Heart left ventricle (tissue), 16 donors: ENCODE results near the gene ESYT3. TPM values are rescaled to one million over a fixed set of nuclear protein-coding genes. Genes with fewer than 3 reads are reported as not detected.
A peak's percentile ranks its signal among the peaks of the same experiment; 100 is the strongest.

Experiments used
- ATAC-seq, 4 donors: fragments of 200-7000 bp; cut with Tn5 transposase; one replicate each; pipeline ENCODE4 v1.9.1; 2020 to 2022; ENCODE audit warnings: moderate library complexity in 4 of 4, mild to moderate bottlenecking in 3 of 4, moderate number of reproducible peaks in 1 of 4
- DNase-seq, 5 donors: peaks; one replicate each; pipeline ENCODE4 v3.0.0-alpha.2; 2020
- H3K27ac ChIP-seq, 12 donors: fragments of 200-600 bp; sonication (generic) in 4 of 12; one replicate each; pipeline versions ENCODE4 v1.5.0 to v1.8.0; 2016 to 2022; ENCODE audit warnings: mild to moderate bottlenecking in 2 of 12
- H3K27me3 ChIP-seq, 9 donors: fragments of 200-600 bp; sonication (generic) in 2 of 9; one replicate each; pipeline versions ENCODE4 v1.5.1 to v1.8.0; 2016 to 2022; ENCODE audit warnings: mild to moderate bottlenecking in 3 of 9
- H3K36me3 ChIP-seq, 9 donors: fragments of 200-600 bp; sonication (generic) in 2 of 9; one replicate each; pipeline versions ENCODE4 v1.5.0 to v1.8.0; 2018 to 2022; ENCODE audit warnings: mild to moderate bottlenecking in 2 of 9
- H3K4me1 ChIP-seq, 12 donors: fragments of 200-600 bp; sonication (generic) in 4 of 12; one replicate each; pipeline versions ENCODE4 v1.5.0 to v1.8.0; 2016 to 2022; ENCODE audit warnings: mild to moderate bottlenecking in 3 of 12
- H3K4me3 ChIP-seq, 12 donors: fragments of 200-600 bp; sonication (generic) in 4 of 12; one replicate each; pipeline versions ENCODE4 v1.5.0 to v1.8.0; 2017 to 2022; ENCODE audit warnings: mild to moderate bottlenecking in 9 of 12, moderate library complexity in 4 of 12
- H3K9me3 ChIP-seq, 12 donors: fragments of 200-600 bp; sonication (generic) in 4 of 12; one replicate each; pipeline versions ENCODE4 v1.5.0 to v1.8.0; 2016 to 2022; ENCODE audit warnings: mild to moderate bottlenecking in 1 of 12
- CTCF ChIP-seq, 12 donors: fragments of 200-600 bp; sonication (generic) in 4 of 12; IDR thresholded peaks; one replicate each; pipeline versions ENCODE4 v1.5.0 to v1.8.0; 2018 to 2022; ENCODE audit warnings: antibody characterized with exemption in 12 of 12, mild to moderate bottlenecking in 5 of 12
- POLR2A ChIP-seq, 2 donors: fragments of 450-650 bp; IDR thresholded peaks; one replicate each; pipeline ENCODE4 v1.6.1; 2017; ENCODE audit warnings: antibody characterized with exemption in 2 of 2, mild to moderate bottlenecking in 2 of 2, moderate library complexity in 2 of 2
- whole genome bisulfite sequencing, 4 donors: extraction: QIAGEN DNeasy Blood & Tissue Kit in 2 of 4; methylation state at CpG; one replicate each; pipeline versions ENCODE4 v1.1.5 to v1.1.7; 2013 to 2018; 5-methylcytosine and 5-hydroxymethylcytosine counted together
- intact Hi-C, 10 donors: fragments of 100-400 bp; cut with DNase I; formaldehyde crosslinking; loops; one replicate each; pipeline versions ENCODE4 v1.11.1 to v1.14.2; 2022
- polyA plus RNA-seq, 2 donors: library from polyadenylated mRNA; stranded (reverse); fragments of 200-250 nt; gene quantifications; one replicate each; pipeline ENCODE4 v1.2.3, GENCODE V29; 2013
- total RNA-seq, 9 donors: library from RNA; depleted of rRNA in 2 of 9; stranded (reverse); fragments of >200 nt in 2 of 9; fragmentation: NEBNext Ultra II Directional in 3 of 9; extraction: Animal tissue kit (Norgen Biotek cat#: 25700) in 3 of 9; gene quantifications; one replicate each; pipeline versions ENCODE4 v1.1.0 to v1.2.4, GENCODE V29; 2016 to 2023
- donor health status: ischemic (EF 13 %, LVEDD 7.1; RV severe dilation, severe dysfunction).
- donor health status: healthy with polysubstance abuse.
- donor health status: DM: no; HTN: yes; CAD: no.
- donor health status: DM: no; HTN: no; CAD: no.
- donor health status: ischemic (EF 25% LVEDD 6.9; RV normal size, moderate dysfunction).
- donor health status: ischemic (EF 25% LVEDD 5.7; RV mildly dilated, moderate dysfunction).
- donor health status: healthy.
- donor health status: DM: yes; HTN: yes; CAD: no.
- donor health status: ischemic (EF 35%, LVEDD 5.7; RV mildly dilated, moderate dysfunction).
- donor health status: nonischemic (EF 11% LVEDD 7.7; RV severe dilation, severe dysfunction).
- donor health status: DM: yes; HTN: yes; CAD: no.
- donor health status: PGD.
- donor health status: ischemic (EF 29% LVEDD 5.4; RV normal size, mild dysfunction).
- donor health status: nonischemic (EF 23%, LVEDD 6.1; RV moderate dilation, normal function).

The ESYT3 gene
- total and polyA plus RNA-seq, 11 donors: 0.42 to 2.7 (median 1.2) TPM

DNA sequence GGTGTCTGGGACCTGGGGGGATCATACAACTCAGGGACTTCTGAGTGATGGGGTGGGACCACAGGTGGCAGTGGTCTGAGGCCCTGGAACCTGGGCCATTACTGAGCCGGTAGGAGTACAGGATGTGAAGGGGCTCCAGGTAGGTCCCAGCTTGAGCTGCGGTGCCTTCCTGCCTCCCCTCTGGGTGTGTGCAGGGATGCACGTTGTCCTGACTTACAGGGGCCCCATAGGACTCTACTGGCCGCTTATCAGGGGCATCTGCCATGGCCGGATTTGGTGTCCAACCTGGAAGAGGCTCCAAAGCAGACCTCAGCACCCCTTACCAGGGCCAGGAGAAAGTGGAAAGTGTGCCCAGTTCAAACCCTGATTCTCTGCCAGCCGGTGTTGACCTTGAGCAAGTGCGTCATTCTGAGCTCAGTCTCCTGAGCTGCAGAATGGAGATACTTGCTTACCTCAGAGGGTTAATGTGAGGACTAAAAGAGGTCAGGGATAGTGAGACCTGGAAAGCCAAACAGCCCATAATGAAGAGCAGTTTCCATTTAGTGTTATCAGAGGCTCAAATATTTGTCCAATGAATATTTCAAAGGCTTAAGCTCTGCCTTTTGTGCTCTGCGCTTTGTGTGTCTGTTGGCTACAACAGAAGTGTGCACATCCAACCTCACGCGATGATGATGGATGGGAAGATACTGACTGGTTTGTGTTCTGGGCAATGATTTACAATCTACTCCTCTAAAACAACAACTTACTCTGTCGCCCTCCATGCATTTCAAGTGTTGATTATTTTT lies 35.4 kb upstream of the ESYT3 start:
- H3K27me3 ChIP-seq: no peaks in the 10 kb centered on the region
- H3K9me3 ChIP-seq: no peaks in the 10 kb centered on the region
- peaks cover 0 to 94% (median 28%) of the 10 kb centered on the region in 12 donors for H3K4me1 ChIP-seq
- peak in 1 of 4 donors; percentile 21 for ATAC-seq
- DNase-seq: no peak
- peaks cover 0 to 70% (median 61%) of the 10 kb centered on the region in 9 donors for H3K36me3 ChIP-seq
- H3K4me3 ChIP-seq: no peak overlapping the region
- TF ChIP-seq POLR2A (IDR thresholded peaks at IDR 0.05) (no peak), CTCF (IDR thresholded peaks at IDR 0.05) (no peak)
- intact Hi-C loops: loop anchor here in 7 of 10 donors (2.0 to 5.0 kb wide), 5 partner anchors 37 to 67 kb away; partner anchors contain the start of gene MRAS (in 4 of the 7)
- peak overlapping the region in 10 of 12 donors; percentile 22 to 96 (median 74) for H3K27ac ChIP-seq
- WGBS, 4 donors: 66 to 78% (median 76%) methylated on average over 8 to 11 of the region's 11 CpGs

DNA sequence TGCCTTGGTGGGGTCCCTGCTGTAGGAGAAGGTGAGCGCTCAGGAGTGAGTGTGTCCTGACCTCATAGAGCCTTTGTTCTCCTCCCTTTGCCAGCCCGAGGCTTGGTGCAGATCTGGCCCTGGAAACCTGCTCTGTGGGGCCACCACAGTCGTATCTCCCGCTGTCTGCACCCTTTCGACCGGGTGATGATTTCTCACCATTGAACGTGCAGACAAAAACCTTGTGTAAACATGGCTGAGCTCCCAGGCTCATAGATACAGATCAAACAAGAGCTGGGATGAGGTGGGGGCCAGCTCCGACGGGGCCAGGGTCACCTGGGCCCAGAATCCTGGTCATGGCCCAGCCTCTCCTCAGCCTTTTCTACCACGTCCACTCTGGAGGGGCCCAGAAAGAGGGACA lies 34.6 kb upstream of the ESYT3 start:
- Histone ChIP-seq H3K27ac (peak overlapping the region in 11 of 12 donors; percentile 7 to 96 (median 73)), H3K9me3 (no peaks in the 10 kb centered on the region), H3K4me1 (peaks cover 0 to 88% (median 23%) of the 10 kb centered on the region in 12 donors), H3K27me3 (no peaks in the 10 kb centered on the region), H3K36me3 (peaks cover 0 to 74% (median 69%) of the 10 kb centered on the region in 9 donors), H3K4me3 (no peak overlapping the region)
- intact Hi-C loops: loop anchor here in 8 of 10 donors (2.0 to 5.0 kb wide), 5 partner anchors 37 to 67 kb away; partner anchors contain the start of gene MRAS (in 4 of the 8)
- DNase-seq (no peak), ATAC-seq (peak; percentile 29 to 40 (median 37))
- TF ChIP-seq CTCF (IDR thresholded peaks at IDR 0.05) (no peak), POLR2A (IDR thresholded peaks at IDR 0.05) (no peak)
- WGBS, 4 donors: 50 to 61% (median 57%) methylated on average over 10 of the region's 10 CpGs

DNA sequence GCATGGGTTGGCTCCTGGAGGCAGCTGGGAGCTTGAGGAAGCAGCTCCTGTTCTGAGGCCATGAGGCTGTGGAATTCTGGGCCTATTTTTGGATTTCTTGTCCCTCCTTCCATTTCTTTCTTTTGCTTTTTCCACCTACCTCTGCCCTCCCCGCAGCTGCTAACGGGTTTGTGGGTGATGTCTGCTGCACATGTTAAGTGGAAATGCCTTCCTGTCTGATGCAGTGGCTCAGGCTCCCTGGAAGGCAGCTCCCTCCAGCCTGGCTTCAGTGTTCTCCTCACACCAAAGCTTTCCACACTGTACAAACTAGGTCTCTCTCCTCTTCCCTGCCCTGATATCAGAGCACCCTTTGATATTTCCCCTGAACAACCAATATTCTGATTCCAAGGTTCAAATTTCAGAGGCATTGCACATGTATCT lies 33.8 kb upstream of the ESYT3 start:
- Histone ChIP-seq H3K9me3 (no peaks in the 10 kb centered on the region), H3K4me3 (no peak overlapping the region), H3K27me3 (no peaks in the 10 kb centered on the region), H3K27ac (peak overlapping the region in 9 of 12 donors; percentile 7 to 96 (median 76)), H3K36me3 (peaks cover 0 to 82% (median 76%) of the 10 kb centered on the region in 9 donors), H3K4me1 (peaks cover 0 to 79% (median 17%) of the 10 kb centered on the region in 12 donors)
- no peak for TF ChIP-seq CTCF (IDR thresholded peaks at IDR 0.05)
- no peak for TF ChIP-seq POLR2A (IDR thresholded peaks at IDR 0.05)
- 41 to 57% (median 47%) methylated on average over 2 of the region's 2 CpGs for WGBS, 4 donors
- peak in 1 of 4 donors; percentile 14 for ATAC-seq
- no peak for DNase-seq
- intact Hi-C loops: loop anchor here in 1 of 10 donors (5.0 kb wide), 1 partner anchor 68 kb away; no protein-coding TSS in a partner anchor

DNA sequence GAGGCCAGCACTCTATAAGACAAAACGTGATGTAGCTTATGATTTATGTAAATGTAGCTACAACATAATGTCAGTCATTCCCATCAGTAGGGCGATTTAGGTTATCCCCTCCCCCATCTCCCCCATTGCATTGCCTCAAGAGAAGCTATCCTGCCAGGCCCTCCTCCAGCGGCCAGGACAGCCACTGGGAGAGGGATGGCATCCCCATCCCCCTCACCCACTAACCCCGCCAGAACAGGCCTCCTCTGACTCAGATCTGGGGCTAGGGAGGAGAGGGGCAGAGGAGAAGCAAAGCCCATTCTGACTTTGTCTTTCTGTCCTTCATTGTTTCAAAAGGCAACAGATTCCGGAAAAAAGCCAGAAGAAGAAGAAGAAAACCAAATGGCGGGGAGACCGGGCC lies 32.6 kb upstream of the ESYT3 start:
- intact Hi-C loops: loop anchor here in 1 of 10 donors (5.0 kb wide), 1 partner anchor 70 kb away; no protein-coding TSS in a partner anchor
- Histone ChIP-seq H3K4me1 (peaks cover 0 to 67% (median 12%) of the 10 kb centered on the region in 12 donors), H3K4me3 (no peak overlapping the region), H3K9me3 (no peaks in the 10 kb centered on the region), H3K27ac (peak overlapping the region in 6 of 12 donors; percentile 17 to 96 (median 70)), H3K36me3 (peaks cover 0 to 83% (median 77%) of the 10 kb centered on the region in 9 donors), H3K27me3 (no peaks in the 10 kb centered on the region)
- ATAC-seq: peak in 2 of 4 donors; percentile 15 to 27
- peak in 1 of 5 donors; percentile 50 for DNase-seq
- no peak for TF ChIP-seq POLR2A (IDR thresholded peaks at IDR 0.05)
- no peak for TF ChIP-seq CTCF (IDR thresholded peaks at IDR 0.05)
- 81 to 87% (median 85%) methylated on average over 7 of the region's 7 CpGs for WGBS, 4 donors
